Mesendoderm (in vitro differentiated cells): ENCODE results near the gene NHSL2.

ENCODE experiments used
- DNase-seq: peaks from one replicate; pipeline ENCODE4 v3.0.0; 2013
- H2AK5ac ChIP-seq: 2 replicates; pipeline ENCODE4 v1.6.1; 2013; ENCODE audit warnings: low read length, inconsistent platforms
- H2BK120ac ChIP-seq: 2 replicates; pipeline ENCODE4 v1.6.1; 2013; ENCODE audit warnings: low read depth, mild to moderate bottlenecking, low read length, moderate library complexity, mixed read lengths
- H2BK15ac ChIP-seq: replicated peaks from 2 replicates; pipeline ENCODE4 v1.6.1; 2013; ENCODE audit warnings: low read depth, mild to moderate bottlenecking, moderate library complexity
- H2BK5ac ChIP-seq: 2 replicates; pipeline ENCODE4 v1.6.1; 2013; ENCODE audit warnings: low read length, inconsistent platforms
- H3K18ac ChIP-seq: 2 replicates; pipeline ENCODE4 v1.6.1; 2013; ENCODE audit warnings: mild to moderate bottlenecking, low read length, mixed read lengths
- H3K23ac ChIP-seq: one replicate; pipeline ENCODE4 v1.6.1; 2013; ENCODE audit warnings: low read length
- H3K27ac ChIP-seq: 2 replicates; pipeline ENCODE4 v1.5.1; 2013; ENCODE audit warnings: low read depth, mild to moderate bottlenecking, inconsistent platforms, low read length, moderate library complexity
- H3K27me3 ChIP-seq: 2 replicates; pipeline ENCODE4 v1.6.1; 2013; ENCODE audit warnings: low read length, control low read depth, mild to moderate bottlenecking, inconsistent platforms; ENCODE audit not compliant: insufficient read depth, poor library complexity
- H3K36me3 ChIP-seq: 2 replicates; pipeline ENCODE4 v1.6.1; 2013; ENCODE audit warnings: low read length, inconsistent platforms; ENCODE audit not compliant: control insufficient read depth, insufficient read depth
- H3K4ac ChIP-seq: one replicate; pipeline ENCODE4 v1.6.1; 2013; ENCODE audit warnings: low read depth, mild to moderate bottlenecking, low read length, moderate library complexity
- H3K4me1 ChIP-seq: 2 replicates; pipeline ENCODE4 v1.6.1; 2013; ENCODE audit warnings: low read depth, low read length, inconsistent platforms; ENCODE audit not compliant: control insufficient read depth
- H3K4me2 ChIP-seq: 2 replicates; pipeline ENCODE4 v1.6.1; 2013; ENCODE audit warnings: low read length
- H3K4me3 ChIP-seq: 2 replicates; pipeline ENCODE4 v1.5.1; 2013; ENCODE audit warnings: mild to moderate bottlenecking, low read length
- H3K56ac ChIP-seq: one replicate; pipeline ENCODE4 v1.6.1; 2013; ENCODE audit warnings: low read length
- H3K79me1 ChIP-seq: 2 replicates; pipeline ENCODE4 v1.6.1; 2013; ENCODE audit warnings: low read length, inconsistent platforms
- H3K79me2 ChIP-seq: 2 replicates; pipeline ENCODE4 v1.6.1; 2013; ENCODE audit warnings: mild to moderate bottlenecking, low read length; ENCODE audit not compliant: control insufficient read depth, insufficient read depth
- H3K9ac ChIP-seq: 2 replicates; pipeline ENCODE4 v1.6.1; 2013; ENCODE audit warnings: low read length, inconsistent platforms
- H4K5ac ChIP-seq: one replicate; pipeline ENCODE4 v1.6.1; 2013; ENCODE audit warnings: low read length
- H4K8ac ChIP-seq: one replicate; pipeline ENCODE4 v1.6.1; 2013; ENCODE audit warnings: low read depth, mild to moderate bottlenecking, control low read depth, low read length, moderate library complexity
- WGBS: extraction: QIAGEN DNeasy Blood & Tissue Kit; methylation state at CpG from one replicate; pipeline ENCODE4 v1.1.7; 2013; ENCODE audit warnings: low lambda C conversion rate, missing lambda C conversion rate; ENCODE audit not compliant: insufficient coverage; ENCODE audit errors: extremely low coverage; 5-methylcytosine and 5-hydroxymethylcytosine counted together

NHSL2 gene

GRCh38 chrX:71996826-71997225 is 86.2 kb downstream of the NHSL2 start:
- whole genome bisulfite sequencing, result no CpG with 5 or more reads among the region's 6 CpGs
- no peak overlapping the region for H2BK15ac ChIP-seq
- H3K27me3 ChIP-seq, result no peaks in the 10 kb centered on the region
- H3K4me1 ChIP-seq, result peaks cover 2% of the 10 kb centered on the region
- H2AK5ac ChIP-seq, result no peak overlapping the region
- H3K23ac ChIP-seq, result no peak overlapping the region
- DNase-seq, result peak; percentile 52
- no peak overlapping the region for H4K5ac ChIP-seq
- no peak overlapping the region for H3K18ac ChIP-seq
- no peak overlapping the region for H4K8ac ChIP-seq
- no peaks in the 10 kb centered on the region for H3K36me3 ChIP-seq
- no peak overlapping the region for H3K4me3 ChIP-seq
- no peak overlapping the region for H3K27ac ChIP-seq
- no peak overlapping the region for H2BK120ac ChIP-seq
- no peaks in the 10 kb centered on the region for H3K79me2 ChIP-seq
- H3K56ac ChIP-seq, result peak overlapping the region; percentile 73
- H3K4me2 ChIP-seq, result no peak overlapping the region
- H3K4ac ChIP-seq, result no peak overlapping the region
- no peaks in the 10 kb centered on the region for H3K79me1 ChIP-seq
- H3K9ac ChIP-seq, result no peak overlapping the region
- no peak overlapping the region for H2BK5ac ChIP-seq

GRCh38 chrX:71997320-71997719 is 86.7 kb downstream of the NHSL2 start:
- WGBS, result no CpG with 5 or more reads among the region's 3 CpGs
- Histone ChIP-seq H3K56ac (peak overlapping the region; percentile 73), H3K4ac (no peak overlapping the region), H3K79me2 (no peaks in the 10 kb centered on the region), H3K4me3 (no peak overlapping the region), H2AK5ac (no peak overlapping the region), H3K36me3 (no peaks in the 10 kb centered on the region), H2BK15ac (no peak overlapping the region), H2BK120ac (no peak overlapping the region), H3K18ac (no peak overlapping the region), H3K9ac (no peak overlapping the region), H4K5ac (no peak overlapping the region), H3K27me3 (no peaks in the 10 kb centered on the region), H2BK5ac (no peak overlapping the region), H3K4me1 (peaks cover 2% of the 10 kb centered on the region), H3K79me1 (no peaks in the 10 kb centered on the region), H4K8ac (no peak overlapping the region), H3K23ac (no peak overlapping the region), H3K27ac (no peak overlapping the region), H3K4me2 (no peak overlapping the region)
- peak; percentile 31 for DNase-seq

DNA sequence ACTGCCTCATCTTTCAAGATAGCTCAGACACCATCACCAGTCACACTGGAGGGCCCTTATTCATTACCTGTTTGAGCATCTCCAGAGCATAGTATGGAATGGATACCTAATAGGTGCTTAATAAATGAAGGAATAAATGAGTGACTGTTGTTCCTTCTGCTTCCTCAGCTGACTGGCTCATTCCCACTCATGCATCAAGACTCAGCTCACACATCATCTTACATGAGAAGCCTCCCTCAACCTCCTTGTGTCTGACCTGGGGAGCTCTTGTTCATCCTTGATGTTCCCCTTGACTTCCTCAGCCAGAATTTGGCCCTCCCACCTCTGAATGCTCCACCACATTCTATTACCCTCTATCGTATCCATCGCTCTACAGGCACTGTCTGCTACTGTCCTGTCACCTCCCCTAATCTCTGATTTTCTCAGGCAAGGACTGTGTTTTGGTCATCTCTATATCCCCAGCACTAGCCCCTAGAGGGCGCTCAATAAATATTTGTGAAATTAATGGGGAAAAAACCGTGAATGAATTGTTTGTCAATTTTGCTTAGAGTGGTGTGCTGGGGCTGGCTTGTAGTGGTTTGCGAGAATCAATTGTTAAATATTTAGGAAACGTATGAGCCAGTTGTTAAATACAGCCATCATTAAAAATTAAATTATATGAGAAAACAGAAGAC is 88.3 kb downstream of the NHSL2 start:
- H2BK120ac ChIP-seq, result no peak overlapping the region
- no peak overlapping the region for H3K4me2 ChIP-seq
- DNase-seq, result peak; percentile 57
- WGBS, result no CpG with 5 or more reads among the region's 6 CpGs
- H2BK5ac ChIP-seq, result no peak overlapping the region
- H3K4ac ChIP-seq, result no peak overlapping the region
- no peaks in the 10 kb centered on the region for H3K27me3 ChIP-seq
- H3K4me1 ChIP-seq, result peaks cover 5% of the 10 kb centered on the region
- no peaks in the 10 kb centered on the region for H3K36me3 ChIP-seq
- no peak overlapping the region for H3K9ac ChIP-seq
- no peak overlapping the region for H3K4me3 ChIP-seq
- H4K5ac ChIP-seq, result no peak overlapping the region
- H3K56ac ChIP-seq, result no peak overlapping the region
- H3K27ac ChIP-seq, result no peak overlapping the region
- H2AK5ac ChIP-seq, result no peak overlapping the region
- H3K23ac ChIP-seq, result no peak overlapping the region
- no peak overlapping the region for H4K8ac ChIP-seq
- no peak overlapping the region for H3K18ac ChIP-seq
- no peak overlapping the region for H2BK15ac ChIP-seq
- no peaks in the 10 kb centered on the region for H3K79me1 ChIP-seq
- H3K79me2 ChIP-seq, result no peaks in the 10 kb centered on the region

GRCh38 chrX:71999535-71999934 is 88.9 kb downstream of the NHSL2 start:
- H3K27me3 ChIP-seq, result no peaks in the 10 kb centered on the region
- no CpG with 5 or more reads among the region's 1 CpG for WGBS
- no peak overlapping the region for H3K9ac ChIP-seq
- H3K36me3 ChIP-seq, result no peaks in the 10 kb centered on the region
- H2BK5ac ChIP-seq, result no peak overlapping the region
- no peak overlapping the region for H3K27ac ChIP-seq
- H3K4me3 ChIP-seq, result no peak overlapping the region
- H3K4me2 ChIP-seq, result no peak overlapping the region
- no peaks in the 10 kb centered on the region for H3K79me2 ChIP-seq
- H3K4me1 ChIP-seq, result peaks cover 6% of the 10 kb centered on the region
- no peak overlapping the region for H4K8ac ChIP-seq
- H3K56ac ChIP-seq, result no peak overlapping the region
- H3K4ac ChIP-seq, result no peak overlapping the region
- H2AK5ac ChIP-seq, result no peak overlapping the region
- no peak overlapping the region for H3K18ac ChIP-seq
- no peaks in the 10 kb centered on the region for H3K79me1 ChIP-seq
- no peak overlapping the region for H4K5ac ChIP-seq
- H2BK15ac ChIP-seq, result no peak overlapping the region
- DNase-seq, result no peak
- H2BK120ac ChIP-seq, result no peak overlapping the region
- no peak overlapping the region for H3K23ac ChIP-seq

DNA sequence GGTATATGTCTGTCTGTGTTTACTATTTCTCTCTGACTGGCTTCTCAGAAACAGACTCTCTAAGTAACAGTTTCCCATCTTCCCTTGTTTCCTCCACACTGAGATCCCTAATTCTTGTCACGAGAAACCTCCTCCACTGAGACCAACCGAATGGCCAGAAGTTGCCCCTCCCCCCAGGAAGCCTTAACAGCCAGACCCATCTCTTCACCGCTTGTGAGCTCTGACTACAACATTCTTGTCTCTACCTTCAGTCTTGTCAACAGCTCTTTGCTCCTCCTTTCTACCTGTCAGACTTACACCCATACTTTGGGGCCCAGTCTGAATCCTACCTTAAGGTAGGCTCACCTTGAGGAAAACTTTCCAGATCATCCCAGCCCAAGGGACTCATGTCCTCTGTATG is 90.8 kb downstream of the NHSL2 start:
- no CpG with 5 or more reads among the region's 3 CpGs for WGBS
- Histone ChIP-seq H2AK5ac (no peak overlapping the region), H3K36me3 (no peaks in the 10 kb centered on the region)

DNA sequence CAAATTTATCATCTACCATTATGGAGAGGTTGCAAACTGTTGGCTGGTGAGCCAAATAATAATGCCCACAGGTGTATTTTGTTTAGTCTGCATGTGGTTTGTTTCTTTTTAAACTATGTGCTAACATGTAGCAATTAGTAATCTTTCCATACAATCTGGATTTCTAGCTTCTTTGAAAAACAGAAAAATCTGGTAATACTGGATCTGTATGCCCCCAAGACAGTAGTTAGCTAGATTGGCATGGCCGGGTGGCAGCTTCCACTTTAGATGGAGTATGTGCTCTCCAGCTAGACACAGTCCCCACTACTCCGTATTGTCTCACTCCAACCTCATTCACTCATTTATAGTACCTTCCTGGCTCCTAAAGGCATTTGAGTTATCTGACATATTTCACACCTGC is 91.3 kb downstream of the NHSL2 start:
- Histone ChIP-seq H2BK5ac (no peak overlapping the region), H3K4me1 (peaks cover 8% of the 10 kb centered on the region), H4K5ac (no peak overlapping the region), H3K4me3 (no peak overlapping the region), H3K56ac (no peak overlapping the region), H2BK120ac (no peak overlapping the region), H3K23ac (no peak overlapping the region), H2AK5ac (no peak overlapping the region), H3K27me3 (no peaks in the 10 kb centered on the region), H2BK15ac (no peak overlapping the region), H3K18ac (no peak overlapping the region), H3K36me3 (no peaks in the 10 kb centered on the region), H3K4me2 (no peak overlapping the region), H3K79me1 (no peaks in the 10 kb centered on the region), H3K4ac (no peak overlapping the region), H4K8ac (no peak overlapping the region), H3K9ac (no peak overlapping the region), H3K27ac (no peak overlapping the region), H3K79me2 (no peaks in the 10 kb centered on the region)
- WGBS, result no CpG with 5 or more reads among the region's 2 CpGs
- no peak for DNase-seq

More for the DNA sequence above, 90.8 kb downstream of the NHSL2 start:
- Histone ChIP-seq H3K27me3 (no peaks in the 10 kb centered on the region), H2BK120ac (no peak overlapping the region), H3K79me2 (no peaks in the 10 kb centered on the region), H3K27ac (no peak overlapping the region), H3K23ac (no peak overlapping the region), H3K4ac (no peak overlapping the region), H3K9ac (no peak overlapping the region), H2BK5ac (no peak overlapping the region), H3K79me1 (no peaks in the 10 kb centered on the region), H4K8ac (no peak overlapping the region), H2BK15ac (no peak overlapping the region), H3K4me3 (no peak overlapping the region), H3K4me1 (peaks cover 8% of the 10 kb centered on the region), H3K4me2 (no peak overlapping the region), H4K5ac (no peak overlapping the region), H3K56ac (no peak overlapping the region), H3K18ac (no peak overlapping the region)
- peak; percentile 75 for DNase-seq
